ENCODE data around the gene CNTNAP2. TPM values are rescaled to one million over a fixed set of nuclear protein-coding genes. Genes with fewer than 3 reads are reported as not detected.

Gene CNTNAP2
- total RNA-seq, 4 donors from 2014 or later: 0.25 to 0.89 (median 0.30) TPM; not detected in 1

GRCh38 chr7:148277042-148277660 lies 2160.6 kb downstream of the CNTNAP2 start:
- Histone ChIP-seq H3K4me1 (no peaks in the 10 kb centered on the region), H3K36me3 (no peaks in the 10 kb centered on the region), H3K9me3 (no peaks in the 10 kb centered on the region), H3K4me3 (no peak overlapping the region), H3K27ac (no peak overlapping the region), H3K27me3 (no peaks in the 10 kb centered on the region)
- DNase-seq (ENCODE audit: low spot score in 2 of 2): no peak
- WGBS: 67% methylated on average over 11 of the region's 11 CpGs
- TF ChIP-seq EP300 (IDR thresholded peaks at IDR 0.05) (no peak), POLR2A (IDR thresholded peaks at IDR 0.05) (no peak), POLR2AphosphoS5 (IDR thresholded peaks at IDR 0.05) (no peak), CTCF (IDR thresholded peaks at IDR 0.05) (no peak)

GRCh38 chr7:148286150-148286549 lies 2169.5 kb downstream of the CNTNAP2 start:
- H3K36me3 ChIP-seq: no peaks in the 10 kb centered on the region
- no peak for DNase-seq (ENCODE audit: low spot score in 2 of 2)
- H3K4me1 ChIP-seq: no peaks in the 10 kb centered on the region
- H3K9me3 ChIP-seq: no peaks in the 10 kb centered on the region
- 11% methylated on average over 2 of the region's 2 CpGs for WGBS
- H3K4me3 ChIP-seq: no peak overlapping the region
- H3K27me3 ChIP-seq: no peaks in the 10 kb centered on the region
- TF ChIP-seq POLR2A (IDR thresholded peaks at IDR 0.05): no peak
- peak in 1 of 2 donors; percentile 17 for TF ChIP-seq CTCF (IDR thresholded peaks at IDR 0.05)
- no peak for TF ChIP-seq POLR2AphosphoS5 (IDR thresholded peaks at IDR 0.05)
- H3K27ac ChIP-seq: no peak overlapping the region

- Histone ChIP-seq H3K9me3 (no peaks in the 10 kb centered on the region), H3K27me3 (no peaks in the 10 kb centered on the region), H3K27ac (no peak overlapping the region), H3K4me1 (no peaks in the 10 kb centered on the region), H3K36me3 (no peaks in the 10 kb centered on the region), H3K4me3 (no peak overlapping the region)
- 82% methylated on average over 2 of the region's 2 CpGs for WGBS
- no peak for DNase-seq (ENCODE audit: low spot score in 2 of 2)
- no peak for TF ChIP-seq EP300 (IDR thresholded peaks at IDR 0.05)
- no peak for TF ChIP-seq CTCF (IDR thresholded peaks at IDR 0.05)
- no peak for TF ChIP-seq POLR2A (IDR thresholded peaks at IDR 0.05)
- TF ChIP-seq POLR2AphosphoS5 (IDR thresholded peaks at IDR 0.05): no peak
Measured at GRCh38 chr7:148287538-148287937, 2170.9 kb downstream of the CNTNAP2 start.

- TF ChIP-seq CTCF (IDR thresholded peaks at IDR 0.05): no peak
- no peak for TF ChIP-seq POLR2A (IDR thresholded peaks at IDR 0.05)
- no peak for TF ChIP-seq EP300 (IDR thresholded peaks at IDR 0.05)
- TF ChIP-seq POLR2AphosphoS5 (IDR thresholded peaks at IDR 0.05): no peak
- Histone ChIP-seq H3K36me3 (no peaks in the 10 kb centered on the region), H3K4me3 (no peak overlapping the region), H3K9me3 (no peaks in the 10 kb centered on the region), H3K27me3 (no peaks in the 10 kb centered on the region), H3K27ac (no peak overlapping the region), H3K4me1 (no peaks in the 10 kb centered on the region)
- no peak for DNase-seq (ENCODE audit: low spot score in 2 of 2)
- 95% methylated on average over 1 of the region's 1 CpG for WGBS
Measured at GRCh38 chr7:148288592-148289151, 2172.1 kb downstream of the CNTNAP2 start.

GRCh38 chr7:148289630-148290029 lies 2173.0 kb downstream of the CNTNAP2 start:
- H3K4me3 ChIP-seq: no peak overlapping the region
- TF ChIP-seq POLR2A (IDR thresholded peaks at IDR 0.05) (no peak), CTCF (IDR thresholded peaks at IDR 0.05) (no peak), POLR2AphosphoS5 (IDR thresholded peaks at IDR 0.05) (no peak), EP300 (IDR thresholded peaks at IDR 0.05) (no peak)
- H3K27ac ChIP-seq: no peak overlapping the region
- no peak for DNase-seq (ENCODE audit: low spot score in 2 of 2)
- H3K4me1 ChIP-seq: no peaks in the 10 kb centered on the region
- no peaks in the 10 kb centered on the region for H3K27me3 ChIP-seq
- WGBS: 38% methylated on average over 1 of the region's 1 CpG
- H3K36me3 ChIP-seq: no peaks in the 10 kb centered on the region
- H3K9me3 ChIP-seq: no peaks in the 10 kb centered on the region

Measured in suprapubic skin (tissue), 4 donors.